Measurements from ENCODE around the gene RNF215. TPM values are rescaled to one million over a fixed set of nuclear protein-coding genes. Genes with fewer than 3 reads are reported as not detected.

RNF215 gene
- total and polyA plus RNA-seq, 2 of the 13 experiments (the other 11 are each of a cell fraction or from before 2014, with no cell fraction given) = 5.3 to 6.1 TPM

DNA sequence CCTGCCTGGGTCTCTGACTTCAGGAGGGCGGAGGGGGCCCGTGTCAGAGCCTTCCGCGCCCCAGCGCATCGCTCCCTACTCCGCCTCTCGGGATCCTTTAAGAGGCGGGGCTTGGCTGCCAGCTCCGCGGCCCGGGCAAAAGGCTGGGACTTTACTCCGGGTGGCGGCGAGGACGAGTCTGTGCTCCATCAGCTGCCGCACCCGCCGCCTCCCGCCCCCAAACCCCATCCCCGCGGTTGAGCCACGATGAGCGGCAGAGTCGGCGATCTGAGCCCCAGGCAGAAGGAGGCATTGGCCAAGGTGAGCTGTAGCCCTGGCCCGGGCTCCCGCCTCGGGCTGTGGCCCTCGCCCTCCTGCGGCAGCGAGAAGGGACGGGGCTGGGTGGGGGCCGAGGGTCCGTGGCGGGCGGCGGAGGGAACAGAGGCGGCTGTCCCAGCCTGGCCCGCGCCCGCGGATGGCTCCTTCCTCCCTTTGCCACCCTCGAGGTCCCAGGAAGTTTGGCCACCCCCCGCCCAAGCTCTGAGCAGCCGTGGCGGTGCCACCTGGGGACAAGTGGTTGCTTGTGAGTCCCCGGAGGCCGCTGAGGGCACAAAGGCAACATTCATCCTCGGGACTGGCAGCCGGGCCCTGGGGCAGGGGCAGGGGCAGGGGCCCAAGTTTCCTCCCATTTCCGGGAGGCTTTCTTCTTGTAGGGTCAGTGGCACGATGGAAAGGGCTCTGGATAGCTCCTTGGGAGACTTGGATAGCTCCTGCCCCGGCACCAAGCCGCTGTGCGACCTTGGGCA, 9.9 kb upstream of the RNF215 start, which contains the start of gene SEC14L2 (continued):
- TF ChIP-seq, protein P1, sequence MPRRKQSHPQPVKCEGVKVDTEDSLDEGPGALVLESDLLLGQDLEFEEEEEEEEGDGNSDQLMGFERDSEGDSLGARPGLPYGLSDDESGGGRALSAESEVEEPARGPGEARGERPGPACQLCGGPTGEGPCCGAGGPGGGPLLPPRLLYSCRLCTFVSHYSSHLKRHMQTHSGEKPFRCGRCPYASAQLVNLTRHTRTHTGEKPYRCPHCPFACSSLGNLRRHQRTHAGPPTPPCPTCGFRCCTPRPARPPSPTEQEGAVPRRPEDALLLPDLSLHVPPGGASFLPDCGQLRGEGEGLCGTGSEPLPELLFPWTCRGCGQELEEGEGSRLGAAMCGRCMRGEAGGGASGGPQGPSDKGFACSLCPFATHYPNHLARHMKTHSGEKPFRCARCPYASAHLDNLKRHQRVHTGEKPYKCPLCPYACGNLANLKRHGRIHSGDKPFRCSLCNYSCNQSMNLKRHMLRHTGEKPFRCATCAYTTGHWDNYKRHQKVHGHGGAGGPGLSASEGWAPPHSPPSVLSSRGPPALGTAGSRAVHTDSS (CRISPR knock-in tag; conservative IDR thresholded peaks at IDR 0.05) = no peak
- TF ChIP-seq ZFX (CRISPR knock-in tag; IDR thresholded peaks at IDR 0.05; ENCODE audit: low read depth) = peak; percentile 58; the same call in 1 of the 2 replicates
- 0 out of 2 replicates have a peak, but pooled peaks have one; percentile 37 for TF ChIP-seq TMF1 (CRISPR knock-in tag; IDR thresholded peaks at IDR 0.05; ENCODE audit: low read depth)
- TF ChIP-seq, protein P2, sequence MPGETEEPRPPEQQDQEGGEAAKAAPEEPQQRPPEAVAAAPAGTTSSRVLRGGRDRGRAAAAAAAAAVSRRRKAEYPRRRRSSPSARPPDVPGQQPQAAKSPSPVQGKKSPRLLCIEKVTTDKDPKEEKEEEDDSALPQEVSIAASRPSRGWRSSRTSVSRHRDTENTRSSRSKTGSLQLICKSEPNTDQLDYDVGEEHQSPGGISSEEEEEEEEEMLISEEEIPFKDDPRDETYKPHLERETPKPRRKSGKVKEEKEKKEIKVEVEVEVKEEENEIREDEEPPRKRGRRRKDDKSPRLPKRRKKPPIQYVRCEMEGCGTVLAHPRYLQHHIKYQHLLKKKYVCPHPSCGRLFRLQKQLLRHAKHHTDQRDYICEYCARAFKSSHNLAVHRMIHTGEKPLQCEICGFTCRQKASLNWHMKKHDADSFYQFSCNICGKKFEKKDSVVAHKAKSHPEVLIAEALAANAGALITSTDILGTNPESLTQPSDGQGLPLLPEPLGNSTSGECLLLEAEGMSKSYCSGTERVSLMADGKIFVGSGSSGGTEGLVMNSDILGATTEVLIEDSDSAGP (CRISPR knock-in tag; IDR thresholded peaks at IDR 0.05; ENCODE audit: borderline replicate concordance) = peak; percentile 99
- TF ChIP-seq ZNF280B (CRISPR knock-in tag; IDR thresholded peaks at IDR 0.05; ENCODE audit: borderline replicate concordance) = peak; percentile 55; the same call in 1 of the 2 replicates
- TF ChIP-seq ZC3H4 (CRISPR knock-in tag; IDR thresholded peaks at IDR 0.05; ENCODE audit: borderline replicate concordance) = no peak
- TF ChIP-seq ZNF383 (CRISPR knock-in tag; IDR thresholded peaks at IDR 0.05; ENCODE audit: borderline replicate concordance) = no peak
- no peak; the same call in 1 of the 2 replicates for TF ChIP-seq HDAC1 (CRISPR knock-in tag; IDR thresholded peaks at IDR 0.05)
- TF ChIP-seq ZMAT3 (CRISPR knock-in tag; conservative IDR thresholded peaks at IDR 0.05) = 0 out of 2 replicates have a peak, but pooled peaks have one; percentile 29
- TF ChIP-seq, protein P3, sequence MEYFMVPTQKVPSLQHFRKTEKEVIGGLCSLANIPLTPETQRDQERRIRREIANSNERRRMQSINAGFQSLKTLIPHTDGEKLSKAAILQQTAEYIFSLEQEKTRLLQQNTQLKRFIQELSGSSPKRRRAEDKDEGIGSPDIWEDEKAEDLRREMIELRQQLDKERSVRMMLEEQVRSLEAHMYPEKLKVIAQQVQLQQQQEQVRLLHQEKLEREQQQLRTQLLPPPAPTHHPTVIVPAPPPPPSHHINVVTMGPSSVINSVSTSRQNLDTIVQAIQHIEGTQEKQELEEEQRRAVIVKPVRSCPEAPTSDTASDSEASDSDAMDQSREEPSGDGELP (IDR thresholded peaks at IDR 0.05; ENCODE audit: borderline replicate concordance, low read depth) = no peak; the same call in 1 of the 2 replicates
- TF ChIP-seq PHF5A (CRISPR knock-in tag; IDR thresholded peaks at IDR 0.05; ENCODE audit: low read depth, unreplicated experiment) = no peak
- peak; percentile 43; the same call in 1 of the 2 replicates for TF ChIP-seq MXD1 (CRISPR knock-in tag; IDR thresholded peaks at IDR 0.05)
- peak; percentile 98 for TF ChIP-seq AGO1 (IDR thresholded peaks at IDR 0.05; ENCODE audit: low read depth, low read length, poor library complexity, severe bottlenecking)
- TF ChIP-seq, protein P4, sequence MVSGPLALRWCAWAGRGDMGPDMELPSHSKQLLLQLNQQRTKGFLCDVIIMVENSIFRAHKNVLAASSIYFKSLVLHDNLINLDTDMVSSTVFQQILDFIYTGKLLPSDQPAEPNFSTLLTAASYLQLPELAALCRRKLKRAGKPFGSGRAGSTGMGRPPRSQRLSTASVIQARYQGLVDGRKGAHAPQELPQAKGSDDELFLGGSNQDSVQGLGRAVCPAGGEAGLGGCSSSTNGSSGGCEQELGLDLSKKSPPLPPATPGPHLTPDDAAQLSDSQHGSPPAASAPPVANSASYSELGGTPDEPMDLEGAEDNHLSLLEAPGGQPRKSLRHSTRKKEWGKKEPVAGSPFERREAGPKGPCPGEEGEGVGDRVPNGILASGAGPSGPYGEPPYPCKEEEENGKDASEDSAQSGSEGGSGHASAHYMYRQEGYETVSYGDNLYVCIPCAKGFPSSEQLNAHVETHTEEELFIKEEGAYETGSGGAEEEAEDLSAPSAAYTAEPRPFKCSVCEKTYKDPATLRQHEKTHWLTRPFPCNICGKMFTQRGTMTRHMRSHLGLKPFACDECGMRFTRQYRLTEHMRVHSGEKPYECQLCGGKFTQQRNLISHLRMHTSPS (CRISPR knock-in tag; IDR thresholded peaks at IDR 0.05; ENCODE audit: low read depth) = peak; percentile 33; the same call in 1 of the 2 replicates
- TF ChIP-seq RBAK (CRISPR knock-in tag; IDR thresholded peaks at IDR 0.05) = no peak
- TF ChIP-seq SOX6 (IDR thresholded peaks at IDR 0.05) = no peak
- peak; percentile 30 for TF ChIP-seq SOX6 (CRISPR knock-in tag; IDR thresholded peaks at IDR 0.05)
